SIG-M5 treated with dmso at 0.1 percent for 504 hours (cell line): ENCODE results near the gene WRAP73.
"Not testable (repeated sequence)": the region's sequence is repeated elsewhere in the genome, so short reads cannot be mapped to it uniquely, and the experiment has no call there.

ENCODE experiments used
- DNase-seq: peaks from one replicate; lab custom pipeline; 2025; ENCODE audit not compliant: unreplicated experiment; lab: John Stamatoyannopoulos, UW

The WRAP73 gene

DNA sequence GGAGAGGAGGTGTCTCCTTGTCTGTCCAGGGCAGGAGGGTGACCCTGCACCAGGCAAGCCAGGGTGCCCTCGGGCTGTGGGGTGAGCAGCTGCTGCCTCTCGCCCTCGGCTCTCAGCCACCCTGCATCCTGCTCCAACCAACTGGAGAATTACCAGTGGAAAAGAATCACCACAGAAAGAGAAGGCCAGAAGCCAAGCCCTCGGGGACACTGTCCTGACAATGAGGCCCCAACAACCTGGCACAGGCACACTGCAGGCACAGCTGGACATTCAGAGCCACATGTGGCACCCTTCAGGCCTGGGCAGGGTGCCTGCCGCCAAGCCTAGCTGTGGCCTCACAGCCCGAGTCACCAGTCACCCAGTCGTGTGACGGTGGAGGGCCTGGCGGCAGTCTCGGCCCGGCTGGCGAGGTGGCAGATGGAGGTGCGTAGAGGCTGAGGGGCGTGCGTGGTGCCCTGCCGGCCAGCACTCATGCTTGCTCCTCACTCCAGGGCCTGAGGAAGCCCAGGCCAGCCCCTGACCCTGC lies 50.6 kb downstream of the WRAP73 start:
- DNase-seq = no peak

DNA sequence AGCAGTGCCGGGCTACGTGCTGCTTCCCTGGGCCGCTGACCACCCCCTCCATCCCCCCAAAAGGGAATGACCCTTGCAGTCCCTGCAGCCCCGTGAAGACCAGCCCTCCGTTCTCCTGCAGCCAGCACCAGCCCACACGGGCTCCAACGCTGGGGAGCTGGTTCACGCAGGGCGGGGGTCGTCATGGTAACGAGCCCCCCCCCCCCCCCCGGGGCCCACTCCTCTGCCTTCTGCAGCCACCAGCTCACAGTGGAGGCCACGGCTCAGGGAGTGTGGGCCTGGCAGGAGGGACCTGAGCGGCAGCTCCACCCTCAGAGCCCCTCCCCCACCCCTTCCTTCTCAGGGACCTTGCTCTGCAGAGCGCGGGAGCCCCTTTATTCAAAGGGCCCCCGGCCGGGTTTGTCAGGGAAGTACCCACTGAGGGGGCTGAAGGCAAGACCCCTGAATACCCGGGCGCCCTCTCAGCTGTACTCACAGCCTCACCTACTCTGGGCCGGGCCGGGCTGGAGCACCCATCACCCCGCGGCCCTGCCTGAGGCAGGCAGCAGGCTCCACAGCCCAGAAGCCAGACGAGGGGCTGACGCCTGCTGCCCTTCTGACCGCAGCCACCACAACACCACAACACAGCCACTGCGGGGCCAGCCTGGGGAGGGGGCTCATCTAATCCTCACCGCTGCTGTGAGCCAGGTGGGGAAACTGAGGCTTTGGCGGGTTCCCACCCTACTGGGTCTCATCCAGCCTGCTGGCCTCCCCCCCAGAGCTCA lies 51.2 kb downstream of the WRAP73 start:
- DNase-seq = no peak

DNA sequence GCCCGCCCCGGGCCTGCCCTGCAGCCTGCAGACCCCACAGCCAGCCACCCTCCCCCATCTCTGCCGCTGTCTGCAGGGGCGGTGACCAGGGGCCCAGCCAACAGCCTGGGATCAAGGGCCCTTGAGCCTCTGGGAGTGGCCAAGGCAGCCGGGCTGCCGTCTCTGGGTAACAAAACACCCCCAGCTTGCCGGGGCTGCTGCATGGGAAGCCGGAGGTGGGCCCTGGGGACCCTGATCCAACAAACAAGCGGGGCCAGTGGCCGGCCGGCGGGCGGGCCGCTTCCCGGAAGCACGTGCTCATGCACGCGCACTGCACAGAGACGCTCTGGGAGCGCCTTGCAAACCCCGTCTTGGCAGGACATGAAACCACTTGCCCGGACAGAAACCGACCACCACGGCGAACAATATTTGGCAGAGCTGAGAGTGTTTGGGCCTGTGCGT lies 51.8 kb downstream of the WRAP73 start:
- DNase-seq = no peak

DNA sequence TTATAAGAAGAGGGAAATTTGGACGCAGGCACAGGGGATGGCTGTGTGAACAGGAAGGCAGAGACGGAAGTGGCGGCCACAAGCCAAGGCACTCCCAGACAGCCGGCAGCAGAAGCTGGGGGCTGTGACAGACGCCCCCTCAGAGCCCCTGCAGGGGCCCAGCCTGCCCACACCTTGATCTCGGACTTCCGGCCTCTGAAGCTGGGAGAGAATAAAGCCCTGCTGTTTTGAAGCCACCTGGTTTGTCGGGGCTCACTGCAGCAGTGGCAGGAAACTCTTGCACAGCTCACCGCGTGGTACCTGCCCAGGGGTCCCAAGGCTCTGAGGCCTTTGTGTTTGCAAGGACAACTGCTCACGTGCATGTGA lies 52.3 kb downstream of the WRAP73 start:
- DNase-seq = no peak

DNA sequence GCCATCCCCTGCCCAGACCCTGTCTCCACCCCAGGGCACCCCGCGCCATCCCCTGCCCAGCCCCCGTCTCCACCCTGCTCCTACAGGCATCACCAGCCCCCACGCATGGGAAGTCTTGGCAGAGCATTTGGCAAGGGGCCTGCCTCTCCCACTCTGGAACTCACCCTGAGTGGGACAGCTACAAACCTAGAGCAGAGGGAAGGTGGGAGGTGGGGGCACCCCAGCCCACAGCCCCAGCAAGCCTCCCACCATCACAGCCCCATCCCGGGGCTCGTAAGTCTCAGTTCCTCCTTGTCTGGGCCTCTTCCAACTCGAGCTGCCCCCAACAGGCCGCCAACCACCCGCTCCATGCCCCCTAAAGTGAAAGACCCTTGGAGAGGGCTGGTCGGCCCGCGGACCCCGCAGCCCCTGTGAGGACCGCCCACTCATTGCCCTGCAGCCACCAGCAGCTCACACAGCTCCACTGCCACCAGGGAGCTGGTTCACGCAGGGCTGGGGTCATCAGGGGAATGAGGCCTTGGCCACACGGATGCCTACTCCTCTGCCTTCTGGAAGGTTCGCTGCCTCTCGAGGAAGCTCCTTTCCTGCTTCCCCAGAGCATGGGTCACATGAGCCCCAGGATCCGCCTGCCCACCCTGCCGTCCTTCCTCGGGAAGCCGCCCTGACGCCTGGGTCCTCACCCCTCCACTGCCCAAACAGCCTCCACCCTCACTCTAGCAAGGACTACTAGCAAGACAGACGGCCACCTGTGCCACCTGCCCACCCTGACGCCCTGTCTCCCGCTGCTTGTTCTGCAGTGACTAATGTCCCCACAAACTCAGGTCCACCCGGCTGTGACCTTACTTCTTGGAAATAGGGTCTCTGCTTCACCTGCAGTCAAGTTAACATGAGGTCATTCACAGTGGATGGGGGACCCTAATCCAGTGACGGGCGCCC lies 53.0 kb downstream of the WRAP73 start:
- DNase-seq = no peak

DNA sequence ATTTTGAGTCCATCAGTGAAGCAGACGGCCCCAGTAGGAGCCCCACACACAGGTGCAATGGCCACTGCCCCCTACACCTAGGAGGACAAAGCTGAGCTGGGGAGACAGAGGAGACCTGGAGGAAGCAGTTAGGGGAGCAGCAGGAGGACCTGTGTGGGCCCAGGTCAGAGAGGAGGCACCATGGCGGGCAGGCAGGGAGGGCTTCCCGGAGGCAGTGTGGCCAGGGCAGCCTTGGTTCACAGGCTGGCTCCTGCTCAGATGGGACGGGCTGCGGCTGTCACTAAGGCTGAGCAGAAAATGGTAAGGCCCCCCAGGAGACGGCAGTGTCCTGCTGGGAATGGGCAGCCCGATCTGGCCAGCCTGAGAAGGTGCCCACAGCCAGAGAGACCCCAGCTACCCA lies 54.0 kb downstream of the WRAP73 start:
- no peak for DNase-seq

DNA sequence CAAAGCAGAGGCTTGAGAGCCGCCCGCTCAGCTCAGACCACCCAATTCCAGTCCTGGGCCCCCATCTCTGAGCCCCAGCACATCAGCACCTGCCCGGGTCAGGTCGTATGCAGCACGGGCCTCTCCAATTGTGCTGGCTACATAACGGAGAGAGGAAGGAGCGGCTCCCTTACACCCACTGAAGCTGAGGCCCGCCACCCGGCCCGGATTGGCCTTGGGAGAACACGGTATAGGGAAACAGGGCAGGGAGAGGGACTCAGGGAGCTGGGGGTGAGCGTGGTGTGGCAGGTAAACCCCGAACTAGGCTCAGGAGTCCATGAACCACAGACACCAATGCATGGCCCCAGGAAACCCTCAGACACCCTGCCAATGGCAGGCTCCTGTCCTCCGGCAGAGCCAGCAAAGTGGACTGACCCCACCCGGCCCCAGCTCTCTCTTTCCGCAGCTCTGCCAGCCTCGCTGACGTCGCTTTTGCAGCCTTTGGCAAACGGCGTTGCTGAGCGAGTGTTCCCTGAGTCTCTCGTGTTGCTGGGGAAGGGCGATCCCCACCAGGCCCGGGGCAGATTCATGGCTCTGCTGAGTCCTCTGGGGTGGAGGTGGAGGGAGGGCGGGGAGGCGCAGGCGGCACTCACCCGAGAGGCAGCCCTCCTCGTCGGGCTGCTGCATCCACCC lies 55.1 kb downstream of the WRAP73 start:
- no peak for DNase-seq

DNA sequence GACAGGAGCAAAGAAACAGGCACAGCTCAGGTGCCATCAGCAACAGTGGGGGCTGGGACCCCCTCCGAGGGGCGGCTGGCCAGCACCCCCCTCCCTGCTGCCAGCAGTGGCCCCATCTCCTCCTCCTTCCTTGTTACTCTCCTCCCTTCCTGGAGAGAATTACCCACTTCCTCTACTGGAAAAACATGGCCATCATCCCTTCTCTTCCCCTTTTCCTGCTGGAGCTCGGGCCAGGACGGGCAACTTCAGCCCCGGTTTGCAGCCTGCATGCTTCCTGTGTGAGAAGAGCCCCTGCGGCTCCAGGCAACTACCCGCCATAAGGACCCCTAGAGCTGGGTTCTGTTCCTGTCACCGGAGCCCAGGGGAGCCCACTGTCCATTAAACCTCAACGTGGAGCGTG lies 56.2 kb downstream of the WRAP73 start:
- DNase-seq = no peak

DNA sequence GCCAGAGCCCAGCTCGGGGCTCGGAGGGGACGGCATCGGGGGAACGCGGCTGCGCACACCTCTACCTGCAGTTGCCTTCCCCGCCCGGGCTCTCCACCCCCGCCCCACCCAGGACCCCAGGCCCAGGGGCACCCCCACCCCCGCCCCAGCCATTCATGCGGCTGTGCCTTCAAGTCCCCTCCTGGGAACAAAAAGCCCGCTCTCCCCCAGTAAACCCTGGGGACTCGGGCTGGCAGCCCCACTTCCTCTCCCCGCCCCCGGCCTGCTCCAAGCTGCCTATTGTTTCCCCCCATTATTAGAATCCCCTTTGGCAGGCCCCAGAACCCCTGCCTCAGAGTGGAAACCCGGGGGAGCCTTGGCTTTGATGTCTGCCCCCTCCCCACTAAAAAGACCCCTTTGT lies 56.6 kb downstream of the WRAP73 start:
- no peak for DNase-seq

DNA sequence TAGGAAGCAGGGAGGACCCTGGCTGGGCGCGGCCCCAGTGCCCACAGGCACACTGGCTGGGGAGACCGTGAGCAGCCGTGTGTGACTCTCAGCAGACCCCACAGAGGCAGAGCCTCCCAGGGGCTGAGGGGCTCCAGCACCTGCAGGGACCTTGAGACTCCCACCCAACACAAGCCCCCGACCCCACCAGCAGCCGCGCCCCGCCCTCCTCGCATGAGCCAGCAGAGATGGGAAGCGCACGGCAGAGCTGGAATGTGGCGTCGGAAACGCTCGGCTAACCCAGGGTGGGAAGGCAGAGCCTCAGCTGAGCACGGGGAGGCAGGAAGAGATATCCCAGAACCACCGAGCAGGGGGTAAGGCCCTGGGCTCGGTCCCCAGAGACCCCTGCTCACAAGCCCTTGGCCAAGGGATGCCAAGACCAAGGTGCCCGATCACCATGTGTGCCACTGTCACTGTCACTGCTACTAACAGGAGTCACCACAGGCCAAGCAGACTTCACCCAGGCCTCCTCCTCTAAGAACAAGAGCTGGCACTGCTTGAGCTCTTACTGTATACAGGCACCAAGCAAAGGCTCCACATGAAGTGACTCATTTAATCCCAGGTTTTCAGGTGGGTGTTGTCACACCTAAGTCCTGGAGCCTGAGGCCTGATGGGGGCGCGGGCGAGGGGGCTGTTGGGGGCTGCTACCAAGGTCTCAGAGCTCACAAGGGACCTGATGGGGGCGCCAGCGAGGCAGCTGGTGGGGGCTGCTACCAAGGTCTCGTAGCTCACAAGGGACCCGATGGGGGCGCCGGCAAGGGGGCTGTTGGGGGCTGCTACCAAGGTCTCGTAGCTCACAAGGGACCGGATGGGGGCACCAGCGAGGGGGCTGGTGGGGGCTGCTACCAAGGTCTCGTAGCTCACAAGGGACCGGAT lies 58.7 kb downstream of the WRAP73 start:
- DNase-seq = no peak

DNA sequence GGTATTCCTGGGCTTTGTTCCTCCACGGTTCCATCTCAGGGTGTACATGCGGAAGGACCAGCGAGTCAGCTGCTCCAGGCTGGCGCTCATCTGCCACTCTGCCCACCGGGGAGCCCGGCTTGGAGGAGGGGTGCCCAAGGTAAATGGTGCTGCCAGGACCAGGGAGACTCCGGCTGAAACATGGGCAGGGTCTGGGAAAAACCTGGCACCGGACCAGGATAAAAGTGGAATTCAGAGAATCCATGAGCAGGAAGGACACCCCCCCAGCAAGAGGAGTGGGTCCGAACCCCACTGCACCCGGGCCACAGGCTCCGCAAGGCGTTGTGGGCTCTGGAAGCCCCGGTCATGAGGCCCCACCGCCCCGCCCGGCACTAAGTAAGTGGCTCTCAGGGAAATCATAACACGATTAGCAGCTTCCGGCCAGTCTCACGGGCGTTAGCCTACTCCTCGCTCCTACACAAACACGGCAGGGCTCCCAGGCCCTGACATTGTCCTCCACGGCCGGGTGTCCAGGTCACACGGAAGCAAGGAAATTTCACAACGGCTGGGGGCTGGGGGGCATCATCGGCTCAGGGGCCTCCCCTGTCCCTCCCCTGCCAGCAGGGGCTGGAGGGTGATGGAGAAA lies 59.7 kb downstream of the WRAP73 start:
- DNase-seq = no peak

DNA sequence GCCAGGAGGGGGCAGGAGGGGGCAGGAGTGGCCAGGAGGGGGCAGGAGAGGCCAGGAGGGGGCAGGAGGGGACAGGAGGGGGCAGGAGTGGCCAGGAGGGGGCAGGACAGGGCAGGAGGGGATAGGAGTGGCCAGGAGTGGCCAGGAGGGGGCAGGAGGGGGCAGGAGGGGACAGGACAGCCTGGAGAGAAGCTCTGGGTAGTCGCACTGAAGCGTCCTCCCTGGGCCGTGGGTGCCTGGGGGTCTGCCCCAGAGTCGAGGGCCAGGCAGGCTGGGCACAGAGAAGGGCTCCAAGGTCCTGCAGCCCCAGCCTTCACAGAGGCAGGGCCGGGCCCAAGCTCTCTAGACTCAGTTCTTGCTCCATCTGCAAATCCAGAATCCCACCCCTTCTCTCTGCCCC lies 61.5 kb downstream of the WRAP73 start:
- no peak for DNase-seq

DNA sequence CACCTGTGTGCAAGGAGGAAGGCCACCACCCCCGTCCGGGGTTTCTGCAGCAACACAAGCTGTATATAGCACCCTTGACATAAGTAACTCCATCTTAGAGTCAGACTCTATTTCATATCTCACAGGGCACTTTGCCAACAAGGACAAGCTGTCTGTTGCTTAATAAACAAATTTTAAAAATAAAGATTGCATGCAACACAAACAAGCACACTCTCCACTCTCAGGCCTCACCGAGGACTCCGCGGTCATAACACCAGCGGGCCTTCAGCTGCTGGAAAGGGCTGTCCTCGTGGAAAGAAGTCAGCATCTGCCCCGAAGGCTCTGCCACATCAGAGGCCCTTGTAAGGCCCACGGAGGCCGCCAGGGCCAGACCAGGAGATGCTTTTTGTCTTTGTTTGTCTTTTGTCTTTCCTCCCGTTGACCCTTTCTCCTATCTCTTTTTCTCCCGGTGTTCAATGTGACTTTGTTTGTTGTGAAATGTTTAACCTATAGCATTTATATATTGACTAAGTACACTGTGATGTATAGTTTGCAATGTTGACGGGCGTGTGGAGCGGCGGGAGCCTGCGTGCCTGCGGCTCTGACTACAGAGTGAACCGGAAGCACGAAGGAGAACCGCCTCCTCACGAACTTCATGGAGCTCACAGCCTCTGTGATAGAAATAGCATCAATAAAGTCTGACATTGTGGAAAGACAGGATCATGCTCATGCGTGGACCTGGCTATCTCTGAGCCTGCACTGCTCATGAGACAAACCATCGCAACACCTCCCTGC lies 62.7 kb downstream of the WRAP73 start:
- peak; percentile 21 for DNase-seq

DNA sequence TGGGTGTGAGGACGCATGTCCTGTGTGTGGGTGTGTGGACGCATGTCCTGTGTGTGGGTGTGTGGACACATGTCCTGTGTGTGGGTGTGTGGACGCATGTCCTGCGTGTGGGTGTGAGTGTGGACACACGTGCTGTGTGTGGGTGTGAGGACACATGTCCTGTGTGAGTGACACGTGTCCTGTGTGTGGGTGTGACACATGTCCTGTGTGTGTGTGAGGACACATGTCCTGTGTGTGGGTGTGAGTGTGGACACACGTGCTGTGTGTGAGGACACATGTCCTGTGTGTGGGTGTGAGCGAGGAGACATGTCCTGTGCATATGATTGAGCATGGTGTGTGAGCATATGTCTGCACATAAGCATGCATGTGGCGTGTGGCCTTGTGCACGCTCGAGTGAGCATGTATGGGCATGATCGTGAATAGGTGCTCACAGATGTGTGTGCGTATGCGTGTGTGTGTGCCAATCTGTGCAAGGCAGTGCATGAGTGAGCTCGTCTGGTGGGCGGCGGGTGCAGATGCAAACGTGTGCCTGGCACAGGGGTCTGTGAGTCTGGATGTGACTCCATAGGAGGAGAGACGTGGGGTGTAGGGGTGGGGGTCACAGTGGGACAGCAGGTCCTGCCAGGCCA lies 63.8 kb downstream of the WRAP73 start:
- DNase-seq = no peak

DNA sequence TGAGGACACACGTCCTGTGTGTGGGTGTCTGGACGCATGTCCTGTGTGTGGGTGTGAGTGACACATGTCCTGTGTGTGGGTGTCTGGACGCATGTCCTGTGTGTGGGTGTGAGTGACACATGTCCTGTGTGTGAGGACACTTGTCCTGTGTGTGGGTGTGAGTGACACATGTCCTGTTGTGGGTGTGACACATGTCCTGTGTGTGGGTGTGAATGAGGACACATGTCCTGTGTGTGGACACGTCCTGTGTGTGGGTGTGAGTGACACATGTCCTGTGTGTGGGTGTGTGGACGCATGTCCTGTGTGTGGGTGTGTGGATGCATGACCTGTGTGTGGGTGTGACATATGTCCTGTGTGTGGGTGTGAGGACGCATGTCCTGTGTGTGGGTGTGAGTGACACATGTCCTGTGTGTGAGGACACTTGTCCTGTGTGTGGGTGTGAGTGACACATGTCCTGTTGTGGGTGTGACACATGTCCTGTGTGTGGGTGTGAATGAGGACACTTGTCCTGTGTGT lies 64.5 kb downstream of the WRAP73 start:
- not testable (repeated sequence) for DNase-seq

DNA sequence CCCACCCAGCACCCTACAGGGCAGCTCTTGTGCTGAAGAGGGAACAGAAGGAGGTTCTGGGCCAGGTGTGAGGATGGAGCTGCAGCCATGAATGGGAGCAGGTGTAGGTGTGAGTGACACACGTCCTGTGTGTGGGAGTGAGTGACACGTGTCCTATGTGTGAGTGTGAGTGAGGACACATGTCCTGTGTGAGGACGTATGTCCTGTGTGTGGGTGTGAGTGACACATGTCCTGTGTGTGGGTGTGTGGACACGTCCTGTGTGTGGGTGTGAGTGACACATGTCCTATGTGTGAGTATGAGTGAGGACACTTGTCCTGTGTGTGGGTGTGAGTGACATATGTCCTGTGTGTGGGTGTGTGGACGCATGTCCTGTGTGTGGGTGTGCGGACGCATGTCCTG lies 65.0 kb downstream of the WRAP73 start:
- no peak for DNase-seq

DNA sequence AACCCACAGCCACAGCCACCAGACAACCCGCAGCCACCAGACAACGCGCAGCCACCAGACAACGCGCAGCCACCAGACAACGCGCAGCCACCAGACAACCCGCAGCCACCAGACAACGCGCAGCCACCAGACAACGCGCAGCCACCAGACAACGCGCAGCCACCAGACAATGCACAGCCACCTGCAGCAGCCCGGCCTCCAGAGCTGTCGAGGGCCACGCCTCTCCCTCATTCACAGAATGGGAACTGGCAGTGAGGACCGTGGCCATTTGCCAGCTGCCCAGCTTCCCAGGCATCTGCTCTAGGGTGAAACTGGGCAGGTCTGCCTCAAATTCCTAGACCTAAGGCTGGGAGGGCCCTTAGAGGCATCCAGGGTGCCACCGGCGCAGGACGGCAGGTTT lies 66.2 kb downstream of the WRAP73 start:
- DNase-seq = not testable (repeated sequence)

DNA sequence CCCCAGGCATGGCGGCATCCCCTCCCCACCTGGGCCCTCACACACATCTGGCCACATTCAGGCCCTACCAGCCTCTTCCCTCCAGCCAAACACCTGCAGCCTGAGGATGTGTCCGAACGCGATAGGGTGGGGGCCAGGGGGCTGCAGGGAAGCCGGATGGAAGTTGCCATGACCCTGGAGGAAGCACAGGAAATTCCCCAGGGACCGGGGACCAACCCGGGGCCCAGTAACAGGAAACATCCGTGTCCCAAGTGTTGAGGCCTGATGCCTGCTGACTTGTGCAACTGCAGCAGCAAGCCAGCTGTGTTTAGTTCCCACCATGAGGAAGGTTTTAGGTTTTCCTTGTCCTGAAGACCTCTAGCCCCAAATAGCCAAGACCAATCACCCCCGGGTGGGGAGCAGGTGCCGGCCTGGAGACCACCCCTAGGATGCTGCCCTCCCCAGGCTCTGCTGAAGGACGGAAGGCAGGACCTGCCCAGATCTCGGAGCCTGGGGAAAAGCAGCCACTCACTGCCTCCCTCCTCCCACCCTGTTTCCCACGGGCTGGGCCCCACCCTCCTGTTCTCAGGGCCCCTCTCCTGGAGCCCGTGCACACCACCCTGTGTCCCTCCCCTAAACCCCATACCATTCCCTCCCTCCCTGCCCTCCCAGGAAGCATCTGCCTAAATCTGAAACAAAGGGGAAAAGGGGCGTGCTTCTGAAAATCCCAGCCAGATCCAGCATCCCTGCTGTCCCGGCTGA lies 68.4 kb downstream of the WRAP73 start:
- DNase-seq = no peak
